GM23338 (cell line): Measurements from ENCODE around the gene DHRS3.

Experiments used
- CREB1 ChIP-seq: fragments of 250-450 bp; sonication (Bioruptor Pico); IDR thresholded peaks from 2 replicates; pipeline ENCODE4 v1.5.0; 2020; ENCODE audit warnings: low read depth, mild to moderate bottlenecking, moderate library complexity
- EZH2 ChIP-seq: fragments of 200-600 bp; sonication (generic); IDR thresholded peaks from one replicate; pipeline ENCODE4 v1.8.0; 2017; ENCODE audit warnings: antibody characterized with exemption, mild to moderate bottlenecking, low read depth; ENCODE audit not compliant: unreplicated experiment
- EZH2phosphoT487 ChIP-seq: fragments of 200-600 bp; sonication (generic); IDR thresholded peaks from one replicate; pipeline ENCODE4 v1.8.1; 2018; ENCODE audit warnings: antibody characterized with exemption; ENCODE audit not compliant: unreplicated experiment
- NANOG ChIP-seq: IDR thresholded peaks from 2 replicates; pipeline ENCODE4 v1.6.1; 2016; ENCODE audit warnings: antibody characterized with exemption, borderline replicate concordance
- POLR2AphosphoS5 ChIP-seq: IDR thresholded peaks from 2 replicates; pipeline ENCODE4 v1.6.1; 2016; ENCODE audit warnings: antibody characterized with exemption, low read depth
- STAT1 ChIP-seq: IDR thresholded peaks from one replicate; pipeline ENCODE4 v1.6.1; 2016; ENCODE audit warnings: antibody characterized with exemption; ENCODE audit not compliant: unreplicated experiment
- ZNF114 ChIP-seq: fragments of 250-450 bp; sonication (Bioruptor Pico); IDR thresholded peaks from 2 replicates; pipeline ENCODE4 v1.5.0; 2020; ENCODE audit warnings: mild to moderate bottlenecking, moderate library complexity
- TF ChIP-seq, protein P1 (sequence below), 2 experiments: fragments of 200-600 bp in 1 of 2; sonication (generic) in 1 of 2; conservative IDR thresholded peaks; 2 replicates each; pipeline versions ENCODE4 v1.5.1 to v1.6.1; 2016 to 2017; ENCODE audit warnings: antibody characterized with exemption in 2 of 2, low read depth in 2 of 2, mild to moderate bottlenecking in 2 of 2, moderate library complexity in 1 of 2
- TF ChIP-seq, protein P2 (sequence below): IDR thresholded peaks from one replicate; pipeline ENCODE4 v1.6.1; 2018; ENCODE audit warnings: antibody characterized with exemption; ENCODE audit not compliant: unreplicated experiment
- TF ChIP-seq, protein P3 (sequence below): IDR thresholded peaks from 2 replicates; pipeline ENCODE4 v1.6.1; 2016; ENCODE audit warnings: antibody characterized with exemption
- TF ChIP-seq, protein P4 (sequence below): fragments of 250-450 bp; sonication (Bioruptor Pico); IDR thresholded peaks from 2 replicates; pipeline ENCODE4 v1.5.0; 2020; ENCODE audit warnings: mild to moderate bottlenecking, moderate library complexity

DNA sequence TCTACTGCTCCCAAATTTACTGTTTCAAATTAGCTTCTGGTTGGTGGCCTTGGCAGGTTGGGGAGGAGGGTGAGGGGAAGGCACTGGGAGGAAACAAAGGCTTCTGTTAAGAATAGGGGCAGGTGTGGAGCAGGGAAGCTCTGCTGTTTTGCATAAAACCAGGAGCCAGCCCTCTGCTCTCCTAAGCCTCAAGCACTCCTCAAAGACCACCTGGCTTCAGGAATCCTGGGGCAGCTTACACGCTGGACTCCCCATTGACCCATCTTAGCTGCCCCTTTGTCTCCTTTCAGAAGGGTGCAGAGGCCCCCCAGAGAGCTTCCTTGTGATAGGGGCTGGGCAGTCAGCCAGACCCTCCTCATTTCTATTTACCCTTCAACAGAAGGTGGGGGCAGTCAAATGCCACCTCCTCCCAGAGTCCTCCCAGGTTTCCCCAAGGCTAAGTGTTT, 11.5 kb upstream of the DHRS3 start:
- TF ChIP-seq EZH2, result no peak
- TF ChIP-seq, protein P1, sequence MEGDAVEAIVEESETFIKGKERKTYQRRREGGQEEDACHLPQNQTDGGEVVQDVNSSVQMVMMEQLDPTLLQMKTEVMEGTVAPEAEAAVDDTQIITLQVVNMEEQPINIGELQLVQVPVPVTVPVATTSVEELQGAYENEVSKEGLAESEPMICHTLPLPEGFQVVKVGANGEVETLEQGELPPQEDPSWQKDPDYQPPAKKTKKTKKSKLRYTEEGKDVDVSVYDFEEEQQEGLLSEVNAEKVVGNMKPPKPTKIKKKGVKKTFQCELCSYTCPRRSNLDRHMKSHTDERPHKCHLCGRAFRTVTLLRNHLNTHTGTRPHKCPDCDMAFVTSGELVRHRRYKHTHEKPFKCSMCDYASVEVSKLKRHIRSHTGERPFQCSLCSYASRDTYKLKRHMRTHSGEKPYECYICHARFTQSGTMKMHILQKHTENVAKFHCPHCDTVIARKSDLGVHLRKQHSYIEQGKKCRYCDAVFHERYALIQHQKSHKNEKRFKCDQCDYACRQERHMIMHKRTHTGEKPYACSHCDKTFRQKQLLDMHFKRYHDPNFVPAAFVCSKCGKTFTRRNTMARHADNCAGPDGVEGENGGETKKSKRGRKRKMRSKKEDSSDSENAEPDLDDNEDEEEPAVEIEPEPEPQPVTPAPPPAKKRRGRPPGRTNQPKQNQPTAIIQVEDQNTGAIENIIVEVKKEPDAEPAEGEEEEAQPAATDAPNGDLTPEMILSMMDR (conservative IDR thresholded peaks at IDR 0.05; ENCODE audit: low read depth in 2 of 2), result no peak
- TF ChIP-seq, protein P2, sequence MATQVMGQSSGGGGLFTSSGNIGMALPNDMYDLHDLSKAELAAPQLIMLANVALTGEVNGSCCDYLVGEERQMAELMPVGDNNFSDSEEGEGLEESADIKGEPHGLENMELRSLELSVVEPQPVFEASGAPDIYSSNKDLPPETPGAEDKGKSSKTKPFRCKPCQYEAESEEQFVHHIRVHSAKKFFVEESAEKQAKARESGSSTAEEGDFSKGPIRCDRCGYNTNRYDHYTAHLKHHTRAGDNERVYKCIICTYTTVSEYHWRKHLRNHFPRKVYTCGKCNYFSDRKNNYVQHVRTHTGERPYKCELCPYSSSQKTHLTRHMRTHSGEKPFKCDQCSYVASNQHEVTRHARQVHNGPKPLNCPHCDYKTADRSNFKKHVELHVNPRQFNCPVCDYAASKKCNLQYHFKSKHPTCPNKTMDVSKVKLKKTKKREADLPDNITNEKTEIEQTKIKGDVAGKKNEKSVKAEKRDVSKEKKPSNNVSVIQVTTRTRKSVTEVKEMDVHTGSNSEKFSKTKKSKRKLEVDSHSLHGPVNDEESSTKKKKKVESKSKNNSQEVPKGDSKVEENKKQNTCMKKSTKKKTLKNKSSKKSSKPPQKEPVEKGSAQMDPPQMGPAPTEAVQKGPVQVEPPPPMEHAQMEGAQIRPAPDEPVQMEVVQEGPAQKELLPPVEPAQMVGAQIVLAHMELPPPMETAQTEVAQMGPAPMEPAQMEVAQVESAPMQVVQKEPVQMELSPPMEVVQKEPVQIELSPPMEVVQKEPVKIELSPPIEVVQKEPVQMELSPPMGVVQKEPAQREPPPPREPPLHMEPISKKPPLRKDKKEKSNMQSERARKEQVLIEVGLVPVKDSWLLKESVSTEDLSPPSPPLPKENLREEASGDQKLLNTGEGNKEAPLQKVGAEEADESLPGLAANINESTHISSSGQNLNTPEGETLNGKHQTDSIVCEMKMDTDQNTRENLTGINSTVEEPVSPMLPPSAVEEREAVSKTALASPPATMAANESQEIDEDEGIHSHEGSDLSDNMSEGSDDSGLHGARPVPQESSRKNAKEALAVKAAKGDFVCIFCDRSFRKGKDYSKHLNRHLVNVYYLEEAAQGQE, result no peak
- no peak for TF ChIP-seq EZH2phosphoT487
- TF ChIP-seq POLR2AphosphoS5, result 0 out of 2 replicates have a peak, but pooled peaks have one; percentile 6
- no peak; the same call in 1 of the 2 replicates for TF ChIP-seq ZNF114 (CRISPR knock-in tag)
- TF ChIP-seq, protein P3, sequence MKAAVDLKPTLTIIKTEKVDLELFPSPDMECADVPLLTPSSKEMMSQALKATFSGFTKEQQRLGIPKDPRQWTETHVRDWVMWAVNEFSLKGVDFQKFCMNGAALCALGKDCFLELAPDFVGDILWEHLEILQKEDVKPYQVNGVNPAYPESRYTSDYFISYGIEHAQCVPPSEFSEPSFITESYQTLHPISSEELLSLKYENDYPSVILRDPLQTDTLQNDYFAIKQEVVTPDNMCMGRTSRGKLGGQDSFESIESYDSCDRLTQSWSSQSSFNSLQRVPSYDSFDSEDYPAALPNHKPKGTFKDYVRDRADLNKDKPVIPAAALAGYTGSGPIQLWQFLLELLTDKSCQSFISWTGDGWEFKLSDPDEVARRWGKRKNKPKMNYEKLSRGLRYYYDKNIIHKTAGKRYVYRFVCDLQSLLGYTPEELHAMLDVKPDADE, result no peak
- no peak for TF ChIP-seq CREB1 (CRISPR knock-in tag)
- no peak for TF ChIP-seq STAT1
- peak; percentile 43; the same call in 1 of the 2 replicates for TF ChIP-seq NANOG
- TF ChIP-seq, protein P4, sequence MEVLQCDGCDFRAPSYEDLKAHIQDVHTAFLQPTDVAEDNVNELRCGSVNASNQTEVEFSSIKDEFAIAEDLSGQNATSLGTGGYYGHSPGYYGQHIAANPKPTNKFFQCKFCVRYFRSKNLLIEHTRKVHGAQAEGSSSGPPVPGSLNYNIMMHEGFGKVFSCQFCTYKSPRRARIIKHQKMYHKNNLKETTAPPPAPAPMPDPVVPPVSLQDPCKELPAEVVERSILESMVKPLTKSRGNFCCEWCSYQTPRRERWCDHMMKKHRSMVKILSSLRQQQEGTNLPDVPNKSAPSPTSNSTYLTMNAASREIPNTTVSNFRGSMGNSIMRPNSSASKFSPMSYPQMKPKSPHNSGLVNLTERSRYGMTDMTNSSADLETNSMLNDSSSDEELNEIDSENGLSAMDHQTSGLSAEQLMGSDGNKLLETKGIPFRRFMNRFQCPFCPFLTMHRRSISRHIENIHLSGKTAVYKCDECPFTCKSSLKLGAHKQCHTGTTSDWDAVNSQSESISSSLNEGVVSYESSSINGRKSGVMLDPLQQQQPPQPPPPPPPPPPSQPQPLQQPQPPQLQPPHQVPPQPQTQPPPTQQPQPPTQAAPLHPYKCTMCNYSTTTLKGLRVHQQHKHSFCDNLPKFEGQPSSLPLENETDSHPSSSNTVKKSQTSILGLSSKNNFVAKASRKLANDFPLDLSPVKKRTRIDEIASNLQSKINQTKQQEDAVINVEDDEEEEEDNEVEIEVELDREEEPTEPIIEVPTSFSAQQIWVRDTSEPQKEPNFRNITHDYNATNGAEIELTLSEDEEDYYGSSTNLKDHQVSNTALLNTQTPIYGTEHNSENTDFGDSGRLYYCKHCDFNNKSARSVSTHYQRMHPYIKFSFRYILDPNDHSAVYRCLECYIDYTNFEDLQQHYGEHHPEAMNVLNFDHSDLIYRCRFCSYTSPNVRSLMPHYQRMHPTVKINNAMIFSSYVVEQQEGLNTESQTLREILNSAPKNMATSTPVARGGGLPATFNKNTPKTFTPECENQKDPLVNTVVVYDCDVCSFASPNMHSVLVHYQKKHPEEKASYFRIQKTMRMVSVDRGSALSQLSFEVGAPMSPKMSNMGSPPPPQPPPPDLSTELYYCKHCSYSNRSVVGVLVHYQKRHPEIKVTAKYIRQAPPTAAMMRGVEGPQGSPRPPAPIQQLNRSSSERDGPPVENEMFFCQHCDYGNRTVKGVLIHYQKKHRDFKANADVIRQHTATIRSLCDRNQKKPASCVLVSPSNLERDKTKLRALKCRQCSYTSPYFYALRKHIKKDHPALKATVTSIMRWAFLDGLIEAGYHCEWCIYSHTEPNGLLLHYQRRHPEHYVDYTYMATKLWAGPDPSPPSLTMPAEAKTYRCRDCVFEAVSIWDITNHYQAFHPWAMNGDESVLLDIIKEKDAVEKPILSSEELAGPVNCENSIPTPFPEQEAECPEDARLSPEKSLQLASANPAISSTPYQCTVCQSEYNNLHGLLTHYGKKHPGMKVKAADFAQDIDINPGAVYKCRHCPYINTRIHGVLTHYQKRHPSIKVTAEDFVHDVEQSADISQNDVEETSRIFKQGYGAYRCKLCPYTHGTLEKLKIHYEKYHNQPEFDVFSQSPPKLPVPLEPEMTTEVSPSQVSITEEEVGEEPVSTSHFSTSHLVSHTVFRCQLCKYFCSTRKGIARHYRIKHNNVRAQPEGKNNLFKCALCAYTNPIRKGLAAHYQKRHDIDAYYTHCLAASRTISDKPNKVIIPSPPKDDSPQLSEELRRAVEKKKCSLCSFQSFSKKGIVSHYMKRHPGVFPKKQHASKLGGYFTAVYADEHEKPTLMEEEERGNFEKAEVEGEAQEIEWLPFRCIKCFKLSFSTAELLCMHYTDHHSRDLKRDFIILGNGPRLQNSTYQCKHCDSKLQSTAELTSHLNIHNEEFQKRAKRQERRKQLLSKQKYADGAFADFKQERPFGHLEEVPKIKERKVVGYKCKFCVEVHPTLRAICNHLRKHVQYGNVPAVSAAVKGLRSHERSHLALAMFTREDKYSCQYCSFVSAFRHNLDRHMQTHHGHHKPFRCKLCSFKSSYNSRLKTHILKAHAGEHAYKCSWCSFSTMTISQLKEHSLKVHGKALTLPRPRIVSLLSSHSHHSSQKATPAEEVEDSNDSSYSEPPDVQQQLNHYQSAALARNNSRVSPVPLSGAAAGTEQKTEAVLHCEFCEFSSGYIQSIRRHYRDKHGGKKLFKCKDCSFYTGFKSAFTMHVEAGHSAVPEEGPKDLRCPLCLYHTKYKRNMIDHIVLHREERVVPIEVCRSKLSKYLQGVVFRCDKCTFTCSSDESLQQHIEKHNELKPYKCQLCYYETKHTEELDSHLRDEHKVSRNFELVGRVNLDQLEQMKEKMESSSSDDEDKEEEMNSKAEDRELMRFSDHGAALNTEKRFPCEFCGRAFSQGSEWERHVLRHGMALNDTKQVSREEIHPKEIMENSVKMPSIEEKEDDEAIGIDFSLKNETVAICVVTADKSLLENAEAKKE (CRISPR knock-in tag), result peak; percentile 73
